A673 (cell line): ENCODE data around the gene SPATA16.

Source experiments
- EZH2 ChIP-seq: fragments of 200-600 bp; sonication (generic); IDR thresholded peaks from 2 replicates; pipeline ENCODE4 v1.6.1; 2017; ENCODE audit warnings: borderline replicate concordance, low read depth, mild to moderate bottlenecking, mixed read lengths, antibody characterized with exemption, low read length; ENCODE audit not compliant: poor library complexity, severe bottlenecking
- TF ChIP-seq, protein P1 (sequence below): fragments of 300-800, 200-600 bp; sonication (generic); conservative IDR thresholded peaks from 2 replicates; pipeline ENCODE4 v1.5.1; 2017; ENCODE audit warnings: low read depth, mild to moderate bottlenecking, antibody characterized with exemption, low read length, moderate library complexity, mixed read lengths

DNA sequence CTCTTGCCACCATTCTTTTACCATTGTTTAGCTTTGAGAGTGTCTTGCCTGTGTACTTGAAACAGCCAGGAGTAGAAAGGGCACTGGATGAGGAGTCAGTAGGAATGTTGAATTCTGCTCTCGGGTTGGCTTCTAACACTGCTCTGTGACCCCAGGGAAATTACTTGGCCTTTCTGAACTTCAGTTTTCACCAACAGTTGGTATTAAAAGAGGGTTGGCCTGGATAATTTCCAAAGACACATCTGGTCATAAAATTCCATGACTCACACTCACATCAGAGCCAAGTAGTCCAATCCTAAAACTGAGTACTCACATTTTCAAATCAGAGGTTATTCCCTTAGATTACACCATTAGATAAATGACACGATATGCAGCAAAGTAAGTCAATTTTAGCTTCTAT, 248.9 kb downstream of the SPATA16 start:
- TF ChIP-seq, protein P1, sequence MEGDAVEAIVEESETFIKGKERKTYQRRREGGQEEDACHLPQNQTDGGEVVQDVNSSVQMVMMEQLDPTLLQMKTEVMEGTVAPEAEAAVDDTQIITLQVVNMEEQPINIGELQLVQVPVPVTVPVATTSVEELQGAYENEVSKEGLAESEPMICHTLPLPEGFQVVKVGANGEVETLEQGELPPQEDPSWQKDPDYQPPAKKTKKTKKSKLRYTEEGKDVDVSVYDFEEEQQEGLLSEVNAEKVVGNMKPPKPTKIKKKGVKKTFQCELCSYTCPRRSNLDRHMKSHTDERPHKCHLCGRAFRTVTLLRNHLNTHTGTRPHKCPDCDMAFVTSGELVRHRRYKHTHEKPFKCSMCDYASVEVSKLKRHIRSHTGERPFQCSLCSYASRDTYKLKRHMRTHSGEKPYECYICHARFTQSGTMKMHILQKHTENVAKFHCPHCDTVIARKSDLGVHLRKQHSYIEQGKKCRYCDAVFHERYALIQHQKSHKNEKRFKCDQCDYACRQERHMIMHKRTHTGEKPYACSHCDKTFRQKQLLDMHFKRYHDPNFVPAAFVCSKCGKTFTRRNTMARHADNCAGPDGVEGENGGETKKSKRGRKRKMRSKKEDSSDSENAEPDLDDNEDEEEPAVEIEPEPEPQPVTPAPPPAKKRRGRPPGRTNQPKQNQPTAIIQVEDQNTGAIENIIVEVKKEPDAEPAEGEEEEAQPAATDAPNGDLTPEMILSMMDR, result no peak
- no peak for TF ChIP-seq EZH2
